GM12801 (cell line): ENCODE data around the gene DLG5.

ENCODE experiments used
- CTCF ChIP-seq: IDR thresholded peaks from one replicate; pipeline ENCODE4 v1.5.1; 2011; ENCODE audit warnings: control low read depth; ENCODE audit not compliant: insufficient read length; ENCODE audit errors: extremely low read depth

DLG5 gene

GRCh38 chr10:77960829-77961329 is 34.3 kb upstream of the DLG5 start:
- no peak for TF ChIP-seq CTCF

- TF ChIP-seq CTCF: no peak
Observed at GRCh38 chr10:77959887-77960455, 33.4 kb upstream of the DLG5 start.

GRCh38 chr10:77959384-77959783 is 32.8 kb upstream of the DLG5 start:
- TF ChIP-seq CTCF: no peak

GRCh38 chr10:77955136-77955535 is 28.6 kb upstream of the DLG5 start:
- TF ChIP-seq CTCF: no peak

- no peak for TF ChIP-seq CTCF
Observed at GRCh38 chr10:77949167-77949566, 22.6 kb upstream of the DLG5 start.

GRCh38 chr10:77946084-77946483 is 19.5 kb upstream of the DLG5 start:
- no peak for TF ChIP-seq CTCF

- TF ChIP-seq CTCF: no peak
Observed at GRCh38 chr10:77944519-77944918, 18.0 kb upstream of the DLG5 start.
